ENCODE data around the gene PTPRA. TPM values are rescaled to one million over a fixed set of nuclear protein-coding genes. Genes with fewer than 3 reads are reported as not detected.

PTPRA gene
- total and polyA plus RNA-seq, 9 of the 15 experiments (the other 6 are each of a cell fraction or from before 2014, with no cell fraction given) = 3.4 to 80.5 (median 28.0) TPM

DNA sequence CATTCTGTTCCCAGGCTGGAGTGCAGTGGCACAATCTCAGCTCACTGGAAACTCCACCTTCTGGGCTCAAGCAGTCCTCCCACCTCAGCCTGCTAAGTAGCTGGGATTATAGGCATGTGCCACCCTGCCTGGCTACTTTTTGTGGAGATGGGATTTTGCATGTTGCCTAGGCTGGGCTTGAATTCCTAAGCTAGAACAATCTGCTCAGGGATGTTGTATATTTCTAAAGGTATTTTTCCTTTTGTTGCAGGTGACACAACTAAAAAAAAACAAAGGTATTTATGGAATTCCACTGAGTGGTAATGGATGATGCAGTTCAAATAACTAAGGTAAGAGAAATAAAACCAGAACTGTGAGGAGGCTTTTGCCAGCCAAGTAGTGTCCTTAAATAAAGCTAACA is 49.7 kb downstream of the PTPRA start (continued):
- TF ChIP-seq, protein P1, sequence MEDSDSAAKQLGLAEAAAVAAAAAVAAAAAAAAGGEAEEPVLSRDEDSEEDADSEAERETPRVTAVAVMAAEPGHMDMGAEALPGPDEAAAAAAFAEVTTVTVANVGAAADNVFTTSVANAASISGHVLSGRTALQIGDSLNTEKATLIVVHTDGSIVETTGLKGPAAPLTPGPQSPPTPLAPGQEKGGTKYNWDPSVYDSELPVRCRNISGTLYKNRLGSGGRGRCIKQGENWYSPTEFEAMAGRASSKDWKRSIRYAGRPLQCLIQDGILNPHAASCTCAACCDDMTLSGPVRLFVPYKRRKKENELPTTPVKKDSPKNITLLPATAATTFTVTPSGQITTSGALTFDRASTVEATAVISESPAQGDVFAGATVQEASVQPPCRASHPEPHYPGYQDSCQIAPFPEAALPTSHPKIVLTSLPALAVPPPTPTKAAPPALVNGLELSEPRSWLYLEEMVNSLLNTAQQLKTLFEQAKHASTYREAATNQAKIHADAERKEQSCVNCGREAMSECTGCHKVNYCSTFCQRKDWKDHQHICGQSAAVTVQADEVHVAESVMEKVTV (CRISPR knock-in tag; IDR thresholded peaks at IDR 0.05) = no peak
- TF ChIP-seq ZBTB11 (CRISPR knock-in tag; IDR thresholded peaks at IDR 0.05) = no peak

- H3K9me1 ChIP-seq (ENCODE audit: control insufficient read depth, insufficient read depth, low read length) = no peaks in the 10 kb centered on the region
- no peak overlapping the region for H3K4me2 ChIP-seq (ENCODE audit: insufficient read depth, low read length)
- DNase-seq (ENCODE audit: extremely low read depth in 1 of 4, low spot score in 3 of 4) (no peak), ATAC-seq (no peak), FAIRE-seq (no peak)
- no peaks in the 10 kb centered on the region for H3K9me3 ChIP-seq (replicated peaks; ENCODE audit: control insufficient read depth, insufficient read depth, low read depth, low read length)
- H3K4me1 ChIP-seq (replicated peaks in 1 of 2; ENCODE audit: control insufficient read depth in 2 of 2, insufficient read depth in 2 of 2, low read length in 2 of 2) = no peaks in the 10 kb centered on the region
- H3K27me3 ChIP-seq (ENCODE audit: control insufficient read depth in 2 of 2, insufficient read depth in 2 of 2, low read length in 2 of 2) = no peaks in the 10 kb centered on the region
- in situ Hi-C loops (cut with MboI) = no loop called here
- intact Hi-C loops (cut with micrococcal nuclease) = no loop called here
- H3K9ac ChIP-seq (ENCODE audit: insufficient read depth in 1 of 2, low read depth in 2 of 2, low read length in 2 of 2) = no peak overlapping the region
- H4K20me1 ChIP-seq (replicated peaks; ENCODE audit: control insufficient read depth, insufficient read depth, low read length) = no peaks in the 10 kb centered on the region
- TF ChIP-seq MAFF (IDR thresholded peaks at IDR 0.05; ENCODE audit: low read length) (no peak), HMG20B (CRISPR knock-in tag; IDR thresholded peaks at IDR 0.05) (no peak), TAF15 (IDR thresholded peaks at IDR 0.05; ENCODE audit: low read depth, low read length) (no peak), E2F5 (CRISPR knock-in tag; IDR thresholded peaks at IDR 0.05) (no peak)
- TF ChIP-seq, protein P2, sequence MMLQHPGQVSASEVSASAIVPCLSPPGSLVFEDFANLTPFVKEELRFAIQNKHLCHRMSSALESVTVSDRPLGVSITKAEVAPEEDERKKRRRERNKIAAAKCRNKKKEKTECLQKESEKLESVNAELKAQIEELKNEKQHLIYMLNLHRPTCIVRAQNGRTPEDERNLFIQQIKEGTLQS (IDR thresholded peaks at IDR 0.05) = peak; percentile 14; the same call in 1 of the 2 replicates
- TF ChIP-seq, protein P2 (CRISPR knock-in tag; conservative IDR thresholded peaks at IDR 0.05) = no peak
- TF ChIP-seq, protein P3, sequence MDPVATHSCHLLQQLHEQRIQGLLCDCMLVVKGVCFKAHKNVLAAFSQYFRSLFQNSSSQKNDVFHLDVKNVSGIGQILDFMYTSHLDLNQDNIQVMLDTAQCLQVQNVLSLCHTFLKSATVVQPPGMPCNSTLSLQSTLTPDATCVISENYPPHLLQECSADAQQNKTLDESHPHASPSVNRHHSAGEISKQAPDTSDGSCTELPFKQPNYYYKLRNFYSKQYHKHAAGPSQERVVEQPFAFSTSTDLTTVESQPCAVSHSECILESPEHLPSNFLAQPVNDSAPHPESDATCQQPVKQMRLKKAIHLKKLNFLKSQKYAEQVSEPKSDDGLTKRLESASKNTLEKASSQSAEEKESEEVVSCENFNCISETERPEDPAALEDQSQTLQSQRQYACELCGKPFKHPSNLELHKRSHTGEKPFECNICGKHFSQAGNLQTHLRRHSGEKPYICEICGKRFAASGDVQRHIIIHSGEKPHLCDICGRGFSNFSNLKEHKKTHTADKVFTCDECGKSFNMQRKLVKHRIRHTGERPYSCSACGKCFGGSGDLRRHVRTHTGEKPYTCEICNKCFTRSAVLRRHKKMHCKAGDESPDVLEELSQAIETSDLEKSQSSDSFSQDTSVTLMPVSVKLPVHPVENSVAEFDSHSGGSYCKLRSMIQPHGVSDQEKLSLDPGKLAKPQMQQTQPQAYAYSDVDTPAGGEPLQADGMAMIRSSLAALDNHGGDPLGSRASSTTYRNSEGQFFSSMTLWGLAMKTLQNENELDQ (CRISPR knock-in tag; IDR thresholded peaks at IDR 0.05; ENCODE audit: borderline replicate concordance) = no peak
- WGBS (ENCODE audit: insufficient coverage, low coverage, missing lambda C conversion rate) = 11% methylated on average over 1 of the region's 1 CpG
- H3K4me3 ChIP-seq = no peak overlapping the region
- 0 out of 3 replicates have a peak, but pooled peaks cover 13% of the 10 kb centered on the region for H3K36me3 ChIP-seq (ENCODE audit: control insufficient read depth, insufficient read depth, low read length)
- H3K79me2 ChIP-seq (ENCODE audit: control insufficient read depth, insufficient read depth, low read length) = no peaks in the 10 kb centered on the region; the same call in 2 of the 3 replicates
- no peak overlapping the region for H2AFZ ChIP-seq (ENCODE audit: low read depth, low read length)
- no TSS peak for BruUV-seq (replicated peaks)
- no peak overlapping the region for H3K27ac ChIP-seq (ENCODE audit: extremely low read depth, low read depth, low read length)
- ChIA-PET CTCF (ENCODE audit: low intra/inter-chr PET ratio) (no interaction called here), POLR2A (no interaction called here)
Measured at GRCh38 chr20:2930538-2930937, 57.3 kb downstream of the PTPRA start.

All from K562 (cell line).